ENCODE measurements around the gene FLYWCH2. TPM values are rescaled to one million over a fixed set of nuclear protein-coding genes. Genes with fewer than 3 reads are reported as not detected.
A peak's percentile ranks its signal among the peaks of the same experiment; 100 is the strongest.
"Not testable (repeated sequence)": the region's sequence is repeated elsewhere in the genome, so short reads cannot be mapped to it uniquely, and the experiment has no call there.

Gene FLYWCH2
- total RNA-seq, 1 donor from 2014 or later, result 63.7 TPM

- H3K27me3 ChIP-seq (ENCODE audit: control insufficient read depth, insufficient read depth, low read length), result no peaks in the 10 kb centered on the region
- H3K36me3 ChIP-seq (ENCODE audit: control insufficient read depth, insufficient read depth, low read length), result peaks cover 24% of the 10 kb centered on the region
- FAIRE-seq (no peak), DNase-seq (ENCODE audit: low read depth) (peak; percentile 82)
- no peak overlapping the region for H3K4me3 ChIP-seq (ENCODE audit: low read depth, low read length)
- TF ChIP-seq CTCF (IDR thresholded peaks at IDR 0.05; ENCODE audit: insufficient read depth, low read length, severe bottlenecking), result peak; percentile 86
Observed at GRCh38 chr16:2927010-2927646, 44.1 kb downstream of the FLYWCH2 start.

- H3K27me3 ChIP-seq (ENCODE audit: control insufficient read depth, insufficient read depth, low read length); DNase-seq (ENCODE audit: low read depth); FAIRE-seq; H3K4me3 ChIP-seq (ENCODE audit: low read depth, low read length): not testable (repeated sequence)
- peaks cover 24% of the 10 kb centered on the region for H3K36me3 ChIP-seq (ENCODE audit: control insufficient read depth, insufficient read depth, low read length)
Observed at GRCh38 chr16:2928151-2928550, 45.1 kb downstream of the FLYWCH2 start.

GRCh38 chr16:2928796-2929195, 45.8 kb downstream of the FLYWCH2 start:
- DNase-seq (ENCODE audit: low read depth), result no peak
- Histone ChIP-seq H3K36me3 (ENCODE audit: control insufficient read depth, insufficient read depth, low read length) (peaks cover 27% of the 10 kb centered on the region), H3K27me3 (ENCODE audit: control insufficient read depth, insufficient read depth, low read length) (no peaks in the 10 kb centered on the region), H3K4me3 (ENCODE audit: low read depth, low read length) (no peak overlapping the region)
- no peak for TF ChIP-seq CTCF (IDR thresholded peaks at IDR 0.05; ENCODE audit: insufficient read depth, low read length, severe bottlenecking)
- FAIRE-seq, result no peak

- H3K36me3 ChIP-seq (ENCODE audit: control insufficient read depth, insufficient read depth, low read length), result peaks cover 31% of the 10 kb centered on the region
- DNase-seq (ENCODE audit: low read depth), result no peak
- no peaks in the 10 kb centered on the region for H3K27me3 ChIP-seq (ENCODE audit: control insufficient read depth, insufficient read depth, low read length)
- FAIRE-seq, result no peak
- no peak for TF ChIP-seq CTCF (IDR thresholded peaks at IDR 0.05; ENCODE audit: insufficient read depth, low read length, severe bottlenecking)
- no peak overlapping the region for H3K4me3 ChIP-seq (ENCODE audit: low read depth, low read length)
Observed at GRCh38 chr16:2929693-2930092, 46.7 kb downstream of the FLYWCH2 start.

- no peaks in the 10 kb centered on the region for H3K27me3 ChIP-seq (ENCODE audit: control insufficient read depth, insufficient read depth, low read length)
- no peak overlapping the region for H3K4me3 ChIP-seq (ENCODE audit: low read depth, low read length)
- DNase-seq (ENCODE audit: low read depth), result no peak
- H3K36me3 ChIP-seq (ENCODE audit: control insufficient read depth, insufficient read depth, low read length), result peaks cover 33% of the 10 kb centered on the region
- no peak for FAIRE-seq
- TF ChIP-seq CTCF (IDR thresholded peaks at IDR 0.05; ENCODE audit: insufficient read depth, low read length, severe bottlenecking), result no peak
Observed at GRCh38 chr16:2930236-2930635, 47.2 kb downstream of the FLYWCH2 start.

- not testable (repeated sequence) for DNase-seq (ENCODE audit: low read depth); H3K27me3 ChIP-seq (ENCODE audit: control insufficient read depth, insufficient read depth, low read length); H3K4me3 ChIP-seq (ENCODE audit: low read depth, low read length); FAIRE-seq
- H3K36me3 ChIP-seq (ENCODE audit: control insufficient read depth, insufficient read depth, low read length), result peaks cover 35% of the 10 kb centered on the region
Observed at GRCh38 chr16:2931231-2931914, 48.4 kb downstream of the FLYWCH2 start.

Measured in bronchial epithelial cell (primary cell).